Germinal center (tissue), 1 donor: ENCODE results near the gene FGF14.
"Not testable (repeated sequence)": the region's sequence is repeated elsewhere in the genome, so short reads cannot be mapped to it uniquely, and the experiment has no call there.

Source experiments
- DNase-seq: peaks from one replicate; pipeline ENCODE4 v3.0.0; 2012; ENCODE audit warnings: mixed read lengths, low spot score

The FGF14 gene

GRCh38 chr13:101868585-101869469 lies 533.0 kb downstream of the FGF14 start:
- no peak for DNase-seq

GRCh38 chr13:101866889-101867581 lies 534.8 kb downstream of the FGF14 start:
- no peak for DNase-seq

GRCh38 chr13:101858860-101859259 lies 543.0 kb downstream of the FGF14 start:
- DNase-seq, result no peak

GRCh38 chr13:101846701-101847100 lies 555.1 kb downstream of the FGF14 start:
- no peak for DNase-seq

GRCh38 chr13:101846249-101846648 lies 555.6 kb downstream of the FGF14 start:
- no peak for DNase-seq

GRCh38 chr13:101845245-101846020 lies 556.4 kb downstream of the FGF14 start:
- no peak for DNase-seq

- DNase-seq, result no peak
These were observed 560.1 kb downstream of the FGF14 start for GRCh38 chr13:101841698-101842097.

GRCh38 chr13:101838323-101838722 lies 563.5 kb downstream of the FGF14 start:
- DNase-seq, result no peak

GRCh38 chr13:101837778-101838177 lies 564.1 kb downstream of the FGF14 start:
- DNase-seq, result not testable (repeated sequence)

- DNase-seq, result no peak
These were observed 564.6 kb downstream of the FGF14 start for GRCh38 chr13:101837288-101837687.

GRCh38 chr13:101835920-101836319 lies 565.9 kb downstream of the FGF14 start:
- DNase-seq, result no peak

- DNase-seq, result no peak
These were observed 568.2 kb downstream of the FGF14 start for GRCh38 chr13:101833671-101834070.

- no peak for DNase-seq
These were observed 571.8 kb downstream of the FGF14 start for GRCh38 chr13:101830035-101830434.

GRCh38 chr13:101829484-101829883 lies 572.4 kb downstream of the FGF14 start:
- no peak for DNase-seq

- no peak for DNase-seq
These were observed 573.7 kb downstream of the FGF14 start for GRCh38 chr13:101828119-101828518.

- DNase-seq, result no peak
These were observed 584.0 kb downstream of the FGF14 start for GRCh38 chr13:101817898-101818297.

GRCh38 chr13:101811881-101812280 lies 590.0 kb downstream of the FGF14 start:
- DNase-seq, result no peak

- DNase-seq, result no peak
These were observed 590.5 kb downstream of the FGF14 start for GRCh38 chr13:101811284-101811839.

- DNase-seq, result no peak
These were observed 602.7 kb downstream of the FGF14 start for GRCh38 chr13:101799196-101799595.

GRCh38 chr13:101798437-101798836 lies 603.4 kb downstream of the FGF14 start:
- no peak for DNase-seq

- DNase-seq, result no peak
These were observed 606.4 kb downstream of the FGF14 start for GRCh38 chr13:101795460-101795859.

- DNase-seq, result no peak
These were observed 606.8 kb downstream of the FGF14 start for GRCh38 chr13:101795025-101795424.
